ENCODE data around the gene AOPEP.

AOPEP gene

DNA sequence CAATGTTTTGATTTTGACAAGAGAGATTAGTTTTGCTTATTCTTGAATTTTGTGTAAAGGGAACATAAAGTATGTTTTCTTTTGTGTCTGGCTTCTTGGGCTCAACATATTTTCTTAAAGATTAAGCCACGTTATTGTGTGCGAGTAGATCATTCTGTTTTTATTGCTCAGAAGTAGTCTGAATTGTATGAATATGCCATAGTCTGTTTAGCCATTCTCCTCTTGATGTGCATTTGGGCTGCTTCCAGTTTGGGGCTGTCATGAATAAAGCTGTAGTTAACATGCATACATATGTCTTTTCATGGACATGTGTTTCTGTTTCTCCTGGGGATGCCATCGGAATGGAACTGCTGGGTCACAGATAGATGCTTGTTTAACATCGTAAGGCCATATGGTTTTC lies 392.1 kb downstream of the AOPEP start:
- DNase-seq (ENCODE audit: low read depth): no peak

DNA sequence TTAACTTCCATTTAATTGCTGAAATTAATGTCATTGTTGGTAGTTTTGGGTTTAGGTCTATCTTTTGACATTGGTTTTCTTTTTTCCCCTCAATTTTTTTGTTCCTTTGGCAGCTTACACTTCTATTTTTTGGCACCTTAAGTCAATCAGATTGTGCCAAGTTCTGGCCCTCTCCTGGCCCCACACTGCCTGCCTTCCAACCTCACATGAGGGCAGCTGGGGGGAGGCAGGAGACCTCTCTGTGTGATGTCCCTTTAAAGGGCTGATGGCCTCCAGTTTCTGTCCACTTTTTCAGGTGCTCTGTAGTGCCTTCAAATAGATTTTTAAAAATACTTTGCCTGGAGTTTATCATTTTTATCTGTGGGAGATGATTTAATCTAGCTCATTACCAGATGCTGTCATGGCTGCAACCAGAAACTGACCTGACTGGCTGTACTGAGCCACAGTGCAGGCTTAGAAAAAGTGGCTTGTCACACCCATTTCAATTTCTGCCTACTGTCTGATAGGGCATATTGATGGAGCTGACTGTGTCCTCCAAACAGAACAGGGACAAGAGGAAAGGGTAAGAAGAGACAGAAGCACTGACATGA lies 394.4 kb downstream of the AOPEP start:
- no peak for DNase-seq (ENCODE audit: low read depth)

GRCh38 chr9:95124582-95125367 lies 398.3 kb downstream of the AOPEP start:
- DNase-seq (ENCODE audit: low read depth): no peak

GRCh38 chr9:95125652-95126051 lies 399.2 kb downstream of the AOPEP start:
- no peak for DNase-seq (ENCODE audit: low read depth)

DNA sequence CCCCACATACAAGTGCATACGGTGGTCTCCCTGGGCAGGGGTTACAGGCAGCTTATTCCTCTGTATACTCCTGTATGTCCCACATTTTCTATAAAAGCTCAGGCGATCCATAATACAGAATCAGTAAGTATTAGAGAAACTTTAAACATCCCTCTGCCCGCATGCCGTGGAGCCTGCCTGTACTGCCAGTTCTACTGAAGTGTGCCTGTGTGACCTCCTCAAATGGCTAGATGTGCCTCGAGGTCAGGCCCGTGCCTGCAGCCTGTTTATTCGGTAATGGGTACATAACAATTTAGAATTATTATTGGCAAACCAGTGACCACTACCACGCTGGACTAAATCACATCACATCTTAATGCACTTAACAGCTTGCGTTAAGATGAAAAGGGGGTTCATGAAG lies 400.2 kb downstream of the AOPEP start:
- no peak for DNase-seq (ENCODE audit: low read depth)

DNA sequence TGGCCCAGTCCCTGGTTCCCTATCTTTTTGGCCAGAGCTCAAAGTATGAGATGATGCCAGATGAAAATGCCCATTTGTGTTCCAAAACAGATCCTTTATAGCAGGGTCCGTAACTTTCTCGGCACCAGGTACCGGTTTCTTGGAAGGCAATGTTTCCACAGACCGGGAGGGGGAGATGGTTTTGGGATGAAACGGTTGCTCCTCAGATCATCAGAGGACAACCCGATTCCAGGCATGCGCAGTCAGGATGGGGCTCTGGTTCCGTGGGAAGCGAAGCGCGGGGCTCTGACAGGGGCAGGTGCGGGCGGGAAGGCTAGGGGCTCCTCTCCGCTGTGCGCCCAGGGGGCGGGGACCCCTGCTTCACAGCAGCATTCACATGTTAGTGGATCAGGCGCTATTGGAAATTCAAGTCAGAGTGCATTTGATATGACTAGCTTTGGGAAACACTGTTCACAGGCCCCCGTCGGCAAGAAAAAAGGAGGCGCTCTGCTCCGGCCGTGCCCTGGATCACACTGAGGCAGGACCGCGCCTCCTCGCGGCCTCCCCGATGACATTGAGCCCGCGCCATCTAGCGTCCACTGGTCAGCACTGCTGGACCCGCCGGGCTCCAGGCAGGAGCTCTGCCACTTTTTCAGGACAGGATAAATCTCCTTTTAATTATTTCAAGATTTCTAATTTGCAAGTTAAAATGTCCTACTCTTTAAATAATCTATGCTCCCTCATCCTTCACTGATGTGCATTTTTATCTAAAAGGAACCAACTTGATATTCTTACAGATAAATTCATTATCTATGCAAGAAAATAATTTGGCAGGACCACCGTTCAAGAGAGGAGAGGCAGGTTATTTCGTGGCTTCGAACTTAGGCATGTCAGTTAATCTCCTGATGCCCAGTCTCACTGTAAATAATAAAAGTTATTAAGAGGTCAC lies 401.0 kb downstream of the AOPEP start:
- peak; percentile 46 for DNase-seq (ENCODE audit: low read depth)

- DNase-seq (ENCODE audit: low read depth): no peak
Observed at GRCh38 chr9:95128177-95128524, 401.7 kb downstream of the AOPEP start.

DNA sequence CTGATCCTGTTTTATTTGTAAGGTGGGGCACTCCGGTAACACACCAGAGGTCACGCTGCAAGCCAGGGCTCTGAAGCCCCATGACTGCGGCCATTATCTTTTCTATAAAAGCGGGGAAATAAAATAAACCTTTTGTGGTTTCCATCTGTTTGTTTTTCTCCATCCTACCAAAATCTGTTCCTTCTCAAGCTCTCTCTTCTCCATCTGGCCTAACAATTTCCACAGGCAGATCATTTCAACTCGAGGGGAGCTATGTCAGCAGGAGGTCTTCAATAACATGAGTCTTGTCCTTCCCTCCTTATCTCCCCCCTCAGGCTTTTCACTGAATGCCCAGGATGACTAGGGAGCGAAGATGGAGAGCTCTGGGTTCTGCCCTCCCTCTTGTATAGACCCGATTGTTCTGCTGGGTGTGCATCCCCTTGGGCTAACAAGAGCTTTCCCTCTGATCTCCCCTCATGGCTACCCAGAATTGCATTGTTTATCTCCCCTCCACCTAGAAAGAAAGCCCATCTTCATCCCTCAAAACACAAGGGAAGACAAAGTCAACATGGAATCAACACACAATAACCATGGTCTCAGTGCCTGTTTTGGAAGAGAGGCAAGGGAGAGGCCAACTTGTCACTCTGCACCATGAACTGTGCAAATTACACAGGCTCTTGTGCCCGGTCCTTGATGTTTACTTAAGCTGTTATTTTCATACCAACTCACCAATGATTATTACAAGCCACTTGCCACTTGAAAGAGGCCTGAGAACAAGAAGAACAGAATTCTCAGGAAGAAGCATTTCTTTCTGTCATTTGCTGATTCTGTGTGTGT lies 403.2 kb downstream of the AOPEP start:
- DNase-seq (ENCODE audit: low read depth): no peak

- no peak for DNase-seq (ENCODE audit: low read depth)
Observed at GRCh38 chr9:95130484-95130883, 404.0 kb downstream of the AOPEP start.

DNA sequence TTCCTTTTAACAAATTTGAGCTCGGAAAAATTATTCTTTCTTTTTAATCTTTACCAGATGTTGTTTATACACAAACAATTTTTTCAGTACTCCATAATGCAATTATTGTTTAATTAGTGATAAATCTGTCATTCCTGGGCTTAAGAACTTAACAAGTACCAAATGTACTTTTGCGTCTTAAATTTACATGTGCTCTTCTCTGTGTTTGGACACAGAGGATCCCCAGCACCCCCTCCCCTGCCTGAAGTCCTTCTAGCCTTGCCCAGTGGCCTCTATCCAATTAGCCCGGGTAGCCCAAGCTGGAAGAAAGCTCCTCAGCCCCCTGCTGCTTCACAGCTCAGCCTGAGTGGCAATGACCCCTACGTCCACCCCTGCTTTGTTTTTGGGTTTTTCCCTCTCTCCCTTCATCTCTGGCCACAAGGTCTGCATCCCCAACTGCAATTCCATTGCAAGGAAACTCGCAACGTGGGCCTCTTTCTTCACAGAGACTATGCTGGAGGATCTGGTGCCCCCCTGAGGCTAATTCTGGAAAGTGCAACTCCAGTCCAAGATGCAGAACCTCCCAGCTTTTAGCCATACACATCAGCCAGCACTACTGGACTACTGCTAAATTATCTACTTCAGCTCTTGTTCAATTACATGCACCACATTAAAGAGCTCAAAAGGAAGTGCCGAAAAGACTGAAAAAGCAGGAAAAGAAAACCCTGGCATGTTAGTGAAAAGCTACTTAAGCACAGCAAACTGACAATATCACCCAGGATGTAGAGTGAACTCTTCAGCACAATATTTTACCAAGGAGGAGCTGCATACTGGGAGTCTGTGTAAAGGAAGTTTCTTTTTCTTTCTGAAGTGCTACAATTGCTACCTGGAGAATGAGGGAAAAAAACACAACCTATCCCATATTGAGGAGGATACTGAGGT lies 404.8 kb downstream of the AOPEP start:
- DNase-seq (ENCODE audit: low read depth): peak; percentile 9

GRCh38 chr9:95132366-95133324 lies 406.1 kb downstream of the AOPEP start:
- DNase-seq (ENCODE audit: low read depth): no peak

DNA sequence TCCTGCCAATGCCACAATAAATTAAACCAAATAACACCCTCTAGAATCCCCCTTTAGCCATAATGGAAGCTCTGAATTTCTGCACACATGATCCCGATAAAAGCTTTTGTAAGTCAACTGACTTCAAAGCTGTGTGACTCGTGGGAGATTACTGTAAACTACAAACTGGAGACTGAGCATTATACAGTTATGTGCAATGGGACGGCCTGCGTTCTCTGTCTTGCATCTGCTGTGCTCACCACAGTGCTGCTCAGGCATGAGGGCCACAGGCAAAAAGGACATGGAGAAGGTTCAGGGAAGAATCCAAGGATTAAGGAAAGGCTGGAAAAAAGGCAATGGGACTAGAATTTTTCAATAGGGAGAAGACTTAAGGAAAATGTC lies 406.8 kb downstream of the AOPEP start:
- DNase-seq (ENCODE audit: low read depth): no peak

GRCh38 chr9:95134457-95134881 lies 408.0 kb downstream of the AOPEP start:
- no peak for DNase-seq (ENCODE audit: low read depth)

GRCh38 chr9:95135756-95136155 lies 409.3 kb downstream of the AOPEP start:
- no peak for DNase-seq (ENCODE audit: low read depth)
